Psoas muscle (tissue), 8 donors: Measurements from ENCODE around the gene LARP7. TPM values are rescaled to one million over a fixed set of nuclear protein-coding genes. Genes with fewer than 3 reads are reported as not detected.

Source experiments
- ATAC-seq, 4 donors: fragments of 200-7000 bp; cut with Tn5 transposase; one replicate each; pipeline ENCODE4 v1.9.1; 2020; ENCODE audit warnings: moderate library complexity in 3 of 4, mild to moderate bottlenecking in 2 of 4
- DNase-seq, 2 donors: peaks; one replicate each; pipeline ENCODE4 v3.0.0-alpha.2; 2020
- H3K27ac ChIP-seq: fragments of 200-600 bp; one replicate; pipeline ENCODE4 v1.8.0; 2022
- H3K27me3 ChIP-seq, 3 donors: fragments of 200-600 bp in 1 of 3; one replicate each; pipeline versions ENCODE4 v1.6.1 to v1.8.0; 2013 to 2022; ENCODE audit warnings: low read length in 2 of 3, mild to moderate bottlenecking in 2 of 3, moderate library complexity in 1 of 3; ENCODE audit not compliant: insufficient read depth in 3 of 3
- H3K36me3 ChIP-seq, 2 donors: fragments of 200-600 bp in 1 of 2; one replicate each; pipeline versions ENCODE4 v1.6.1 to v1.8.0; 2013 to 2022; ENCODE audit warnings: low read depth in 1 of 2, mild to moderate bottlenecking in 1 of 2, moderate library complexity in 1 of 2; ENCODE audit not compliant: insufficient read depth in 1 of 2
- H3K4me1 ChIP-seq: fragments of 200-600 bp; one replicate; pipeline ENCODE4 v1.8.0; 2022
- H3K4me3 ChIP-seq: fragments of 200-600 bp; one replicate; pipeline ENCODE4 v1.8.0; 2022; ENCODE audit warnings: mild to moderate bottlenecking
- H3K9me3 ChIP-seq: fragments of 200-600 bp; one replicate; pipeline ENCODE4 v1.8.0; 2022
- WGBS, 3 donors: extraction: QIAGEN DNeasy Blood & Tissue Kit; methylation state at CpG; one replicate each; pipeline versions ENCODE4 v1.1.6 to v1.1.7; 2013; 5-methylcytosine and 5-hydroxymethylcytosine counted together
- intact Hi-C, 2 donors: fragments of 100-400 bp; cut with DNase I; formaldehyde crosslinking; loops; one replicate each; pipeline versions ENCODE4 v1.11.0 to v1.14.2; 2022
- polyA plus RNA-seq, 3 donors: library from polyadenylated mRNA; stranded (reverse); fragments of 200-250 nt; gene quantifications; one replicate each; pipeline ENCODE4 v1.2.3, GENCODE V29; 2013
- total RNA-seq, 4 donors: library from RNA; stranded (reverse); fragmentation: NEBNext Ultra II Directional in 2 of 4; extraction: Animal tissue kit (Norgen Biotek cat#: 25700) in 2 of 4; gene quantifications; one replicate each; pipeline versions ENCODE4 v1.2.1 to v1.2.4, GENCODE V29; 2021 to 2023
- TF ChIP-seq, protein P1 (sequence below): fragments of 200-600 bp; IDR thresholded peaks from one replicate; pipeline ENCODE4 v1.8.0; 2022; ENCODE audit warnings: antibody characterized with exemption
- donor health status: healthy with polysubstance abuse.
- donor health status: DM: no; HTN: no; CAD: no; lungs with moderate emphysema.
- donor health status: Bipolar disorder and iron deficiency.
- donor health status: healthy.
- donor health status: DM: yes; HTN: yes; CAD: no.
- donor health status: DM: no; HTN: no; CAD: no.
- donor health status: DM: no; HTN: no; CAD: no.
- donor health status: DM: yes; HTN: yes; CAD: no.

The LARP7 gene
- total and polyA plus RNA-seq, 7 donors: 25.7 to 45.5 (median 32.9) TPM

DNA sequence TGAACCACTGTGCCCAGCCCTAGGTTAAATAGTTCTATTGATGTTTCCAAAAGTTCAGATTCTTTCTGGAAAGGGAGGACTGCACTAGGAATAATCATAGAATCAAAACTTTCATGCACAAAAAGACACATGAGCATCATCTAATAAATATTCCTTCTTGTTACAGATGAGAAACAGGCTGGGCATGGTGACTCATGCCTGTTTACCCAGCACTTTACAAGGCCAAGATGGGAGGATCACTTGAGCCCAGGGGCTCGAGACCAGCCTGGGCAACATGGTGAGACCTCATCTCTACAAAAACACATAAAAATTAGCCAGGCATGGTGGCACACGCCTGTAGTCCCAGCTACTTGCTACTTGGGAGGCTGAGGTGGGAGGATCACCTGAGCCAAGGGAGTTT, 27.7 kb downstream of the LARP7 start:
- Histone ChIP-seq H3K4me3 (no peak overlapping the region), H3K27ac (no peak overlapping the region), H3K9me3 (no peaks in the 10 kb centered on the region), H3K36me3 (no peaks in the 10 kb centered on the region), H3K4me1 (no peaks in the 10 kb centered on the region), H3K27me3 (no peaks in the 10 kb centered on the region)
- intact Hi-C loops: no loop called here
- TF ChIP-seq, protein P1, sequence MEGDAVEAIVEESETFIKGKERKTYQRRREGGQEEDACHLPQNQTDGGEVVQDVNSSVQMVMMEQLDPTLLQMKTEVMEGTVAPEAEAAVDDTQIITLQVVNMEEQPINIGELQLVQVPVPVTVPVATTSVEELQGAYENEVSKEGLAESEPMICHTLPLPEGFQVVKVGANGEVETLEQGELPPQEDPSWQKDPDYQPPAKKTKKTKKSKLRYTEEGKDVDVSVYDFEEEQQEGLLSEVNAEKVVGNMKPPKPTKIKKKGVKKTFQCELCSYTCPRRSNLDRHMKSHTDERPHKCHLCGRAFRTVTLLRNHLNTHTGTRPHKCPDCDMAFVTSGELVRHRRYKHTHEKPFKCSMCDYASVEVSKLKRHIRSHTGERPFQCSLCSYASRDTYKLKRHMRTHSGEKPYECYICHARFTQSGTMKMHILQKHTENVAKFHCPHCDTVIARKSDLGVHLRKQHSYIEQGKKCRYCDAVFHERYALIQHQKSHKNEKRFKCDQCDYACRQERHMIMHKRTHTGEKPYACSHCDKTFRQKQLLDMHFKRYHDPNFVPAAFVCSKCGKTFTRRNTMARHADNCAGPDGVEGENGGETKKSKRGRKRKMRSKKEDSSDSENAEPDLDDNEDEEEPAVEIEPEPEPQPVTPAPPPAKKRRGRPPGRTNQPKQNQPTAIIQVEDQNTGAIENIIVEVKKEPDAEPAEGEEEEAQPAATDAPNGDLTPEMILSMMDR: no peak
- DNase-seq (no peak), ATAC-seq (no peak)
- 88 to 94% (median 93%) methylated on average over 2 of the region's 2 CpGs for WGBS, 3 donors

GRCh38 chr4:112668131-112668530, 31.2 kb downstream of the LARP7 start:
- 85 to 92% (median 91%) methylated on average over 3 of the region's 3 CpGs for WGBS, 3 donors
- ATAC-seq (no peak), DNase-seq (no peak)
- TF ChIP-seq, protein P1: no peak
- intact Hi-C loops: no loop called here
- Histone ChIP-seq H3K4me1 (peaks cover 9% of the 10 kb centered on the region), H3K4me3 (no peak overlapping the region), H3K9me3 (no peaks in the 10 kb centered on the region), H3K36me3 (no peaks in the 10 kb centered on the region), H3K27ac (no peak overlapping the region), H3K27me3 (no peaks in the 10 kb centered on the region)

DNA sequence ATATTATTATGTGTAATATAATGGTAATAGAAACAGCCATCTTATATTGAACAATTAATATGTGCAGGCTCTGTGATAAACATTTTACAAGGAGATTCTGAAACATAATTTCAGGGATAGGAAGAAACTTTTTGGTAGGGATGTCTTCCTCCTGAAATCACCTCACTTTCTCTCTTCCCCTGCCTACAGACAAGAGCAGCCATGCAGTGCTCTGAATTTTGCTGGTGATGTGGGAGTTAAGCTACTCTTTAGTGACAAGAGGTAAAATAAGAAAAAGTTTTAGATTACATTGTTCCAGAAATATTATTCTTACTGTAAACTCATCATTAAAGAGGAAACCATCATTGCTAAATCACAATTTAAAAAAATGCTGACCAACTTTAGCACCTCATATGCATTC, 36.1 kb downstream of the LARP7 start:
- intact Hi-C loops: loop anchor here (5.0 kb wide), 2 partner anchors 34 to 36 kb away; partner anchors contain the start of genes LARP7 (in 1 of the 2) and ZGRF1 (in 1 of the 2)
- ATAC-seq (no peak), DNase-seq (no peak)
- Histone ChIP-seq H3K27me3 (no peaks in the 10 kb centered on the region), H3K4me1 (peaks cover 26% of the 10 kb centered on the region), H3K36me3 (no peaks in the 10 kb centered on the region), H3K4me3 (no peak overlapping the region), H3K9me3 (no peaks in the 10 kb centered on the region), H3K27ac (peak overlapping the region; percentile 93)
- TF ChIP-seq, protein P1: no peak

GRCh38 chr4:112673686-112674085, 36.7 kb downstream of the LARP7 start:
- intact Hi-C loops: loop anchor here (5.0 kb wide), 2 partner anchors 34 to 36 kb away; partner anchors contain the start of genes LARP7 (in 1 of the 2) and ZGRF1 (in 1 of the 2)
- Histone ChIP-seq H3K4me3 (no peak overlapping the region), H3K36me3 (no peaks in the 10 kb centered on the region), H3K27me3 (no peaks in the 10 kb centered on the region), H3K27ac (peak overlapping the region; percentile 72), H3K9me3 (no peaks in the 10 kb centered on the region), H3K4me1 (peaks cover 26% of the 10 kb centered on the region)
- DNase-seq (no peak), ATAC-seq (no peak)
- 72 to 86% (median 81%) methylated on average over 1 of the region's 1 CpG for WGBS, 3 donors
- TF ChIP-seq, protein P1: no peak

GRCh38 chr4:112674376-112674775, 37.4 kb downstream of the LARP7 start:
- ATAC-seq: peak in 1 of 4 donors; percentile 44
- no peak overlapping the region for H3K4me3 ChIP-seq

More at GRCh38 chr4:112674376-112674775, 37.4 kb downstream of the LARP7 start:
- Histone ChIP-seq H3K9me3 (no peaks in the 10 kb centered on the region), H3K27me3 (no peaks in the 10 kb centered on the region), H3K36me3 (no peaks in the 10 kb centered on the region), H3K4me1 (peaks cover 26% of the 10 kb centered on the region), H3K27ac (peak overlapping the region; percentile 72)
- WGBS, 3 donors: 19 to 43% (median 35%) methylated on average over 1 of the region's 1 CpG
- no peak for DNase-seq
- TF ChIP-seq, protein P1: no peak
- intact Hi-C loops: loop anchor here (5.0 kb wide), 2 partner anchors 33 to 37 kb away; partner anchors contain the start of genes LARP7 (in 1 of the 2) and ZGRF1 (in 1 of the 2)
